ENCODE measurements around the gene MACF1.
"Not testable (repeated sequence)": the region's sequence is repeated elsewhere in the genome, so short reads cannot be mapped to it uniquely, and the experiment has no call there.

The MACF1 gene

GRCh38 chr1:39524591-39525365, 320.3 kb downstream of the MACF1 start:
- no peak for DNase-seq

DNA sequence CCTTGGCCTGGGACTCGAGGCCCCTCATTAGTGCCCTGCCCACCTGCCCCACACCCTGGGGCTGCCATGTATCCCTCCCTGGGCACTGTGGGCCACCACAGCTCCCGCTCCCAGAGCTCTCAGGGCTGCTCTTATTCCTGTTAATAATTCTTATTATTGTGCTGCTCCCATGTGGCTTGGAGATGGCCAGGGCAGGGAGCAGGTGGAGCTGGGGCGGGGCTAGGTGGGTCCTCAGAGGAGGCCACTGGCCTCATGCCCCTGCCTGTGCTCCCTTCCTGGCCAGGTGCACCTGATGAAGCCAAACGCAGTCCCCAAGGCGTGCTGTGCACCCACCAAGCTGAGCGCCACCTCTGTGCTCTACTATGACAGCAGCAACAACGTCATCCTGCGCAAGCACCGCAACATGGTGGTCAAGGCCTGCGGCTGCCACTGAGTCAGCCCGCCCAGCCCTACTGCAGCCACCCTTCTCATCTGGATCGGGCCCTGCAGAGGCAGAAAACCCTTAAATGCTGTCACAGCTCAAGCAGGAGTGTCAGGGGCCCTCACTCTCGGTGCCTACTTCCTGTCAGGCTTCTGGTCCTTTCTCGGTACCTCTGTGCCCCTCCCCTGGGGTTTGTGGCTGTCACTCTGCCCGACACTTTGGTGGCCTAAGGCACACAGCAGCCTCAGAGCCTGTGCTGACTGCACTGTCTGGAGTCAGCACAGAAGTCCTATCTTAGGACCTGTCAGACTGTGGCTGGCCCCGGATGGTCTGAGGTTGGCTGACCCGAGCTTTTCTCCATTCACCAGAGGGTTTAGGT, 321.1 kb downstream of the MACF1 start:
- DNase-seq: peak; percentile 8

DNA sequence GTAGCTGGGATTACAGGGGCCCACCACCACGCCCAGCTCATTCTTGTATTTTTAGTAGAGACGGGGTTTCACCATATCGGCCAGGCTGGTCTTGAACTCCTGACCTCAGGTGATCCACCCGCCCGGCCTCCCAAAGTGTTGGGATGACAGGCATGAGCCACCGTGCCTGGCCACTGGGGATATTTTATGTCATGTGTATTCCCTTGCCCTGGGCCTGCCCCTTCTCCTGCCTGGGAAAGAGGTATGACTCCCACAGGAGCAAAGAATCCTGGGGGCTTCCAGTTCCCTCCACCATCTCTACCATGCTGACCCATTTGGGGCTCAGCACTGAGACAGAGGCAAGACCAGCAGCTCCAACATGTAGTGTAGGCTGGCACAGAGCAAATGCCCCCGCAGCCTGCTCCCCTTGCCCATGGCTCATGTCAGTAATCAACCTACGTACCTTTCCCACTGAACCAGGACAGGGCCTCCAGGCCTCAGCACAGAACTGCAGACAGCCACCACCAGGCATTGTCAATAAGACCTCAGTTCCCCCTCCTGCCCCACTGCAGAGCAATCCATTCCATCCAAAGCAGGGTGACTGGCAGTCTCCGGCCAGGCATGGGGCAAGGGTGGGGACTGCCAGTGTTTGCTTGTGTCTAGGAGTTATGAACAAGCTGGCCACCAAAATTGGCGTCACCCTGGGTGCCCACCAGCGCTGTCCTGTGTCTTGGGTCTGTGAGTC, 322.1 kb downstream of the MACF1 start:
- DNase-seq: no peak

- not testable (repeated sequence) for DNase-seq
Measured at GRCh38 chr1:39527190-39527579, 322.7 kb downstream of the MACF1 start.

DNA sequence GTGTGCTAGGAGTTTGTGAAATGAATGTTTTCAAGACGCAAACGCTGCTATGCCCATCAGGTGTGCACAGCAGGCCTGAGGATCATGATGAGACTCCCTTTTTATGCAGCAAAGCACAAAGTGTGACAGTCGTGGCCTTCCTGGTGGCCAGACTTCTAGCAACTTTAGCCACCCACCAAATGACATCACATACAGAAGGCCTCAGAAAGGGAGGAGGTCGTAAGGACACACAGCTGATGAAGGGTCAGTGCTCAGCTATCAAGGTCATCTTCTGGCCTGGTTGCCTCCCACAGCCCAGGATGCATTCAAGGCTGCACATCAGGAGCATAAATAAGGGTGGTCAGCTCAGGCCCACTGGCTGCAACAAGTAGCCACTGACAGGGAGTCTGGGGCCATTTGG, 323.6 kb downstream of the MACF1 start:
- no peak for DNase-seq

GRCh38 chr1:39529901-39530535, 325.5 kb downstream of the MACF1 start:
- DNase-seq: no peak

DNA sequence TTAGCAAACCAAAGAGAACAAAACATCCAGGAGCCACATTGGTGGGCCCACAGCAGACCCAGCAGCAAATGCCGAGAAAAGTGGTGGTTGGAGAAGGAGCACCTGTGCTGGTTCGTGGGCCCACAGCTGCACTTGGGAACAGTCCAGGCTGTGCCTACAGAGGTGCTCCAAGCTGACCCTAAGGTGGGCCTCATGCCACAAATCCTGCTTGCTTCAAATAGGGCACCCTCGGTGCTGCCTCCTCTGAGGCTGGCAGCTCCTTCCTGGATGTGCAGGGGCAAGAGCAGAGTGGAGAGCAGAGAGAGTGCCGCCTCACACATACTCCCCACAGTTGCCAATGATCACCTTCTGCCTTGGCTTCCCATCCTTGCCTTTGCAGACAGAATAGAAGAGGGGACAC, 327.0 kb downstream of the MACF1 start:
- no peak for DNase-seq

GRCh38 chr1:39533442-39533841, 328.9 kb downstream of the MACF1 start:
- no peak for DNase-seq

All from stimulated activated CD4-positive, alpha-beta T cell treated with anti-CD3 and anti-CD28 coated beads, Interleukin-1b, Interleukin-23, amount 100 ng/mL, for 48 hours (primary cell).